HUES48 (cell line): ENCODE results near the gene TSPAN6.
A peak's percentile ranks its signal among the peaks of the same experiment; 100 is the strongest.

Experiments
- H3K27ac ChIP-seq: one replicate; pipeline ENCODE4 v1.7.0; 2013; ENCODE audit warnings: low read depth, low read length, inconsistent platforms
- H3K27me3 ChIP-seq: 2 replicates; pipeline ENCODE4 v1.6.1; 2013; ENCODE audit warnings: mild to moderate bottlenecking, low read length; ENCODE audit not compliant: control insufficient read depth, insufficient read depth
- H3K36me3 ChIP-seq: 2 replicates; pipeline ENCODE4 v1.6.1; 2013; ENCODE audit warnings: low read length; ENCODE audit not compliant: control insufficient read depth, insufficient read depth
- H3K4me1 ChIP-seq: 2 replicates; pipeline ENCODE4 v1.6.1; 2013; ENCODE audit warnings: mild to moderate bottlenecking, low read length; ENCODE audit not compliant: control insufficient read depth, insufficient read depth
- H3K4me3 ChIP-seq: 2 replicates; pipeline ENCODE4 v1.5.1; 2013; ENCODE audit warnings: mild to moderate bottlenecking, low read depth, low read length
- H3K9ac ChIP-seq: 2 replicates; pipeline ENCODE4 v1.6.1; 2013; ENCODE audit warnings: mild to moderate bottlenecking, low read depth, low read length, moderate library complexity
- H3K9me3 ChIP-seq: 2 replicates; pipeline ENCODE4 v1.6.1; 2013; ENCODE audit warnings: low read length; ENCODE audit not compliant: control insufficient read depth, insufficient read depth

The TSPAN6 gene, protein sequence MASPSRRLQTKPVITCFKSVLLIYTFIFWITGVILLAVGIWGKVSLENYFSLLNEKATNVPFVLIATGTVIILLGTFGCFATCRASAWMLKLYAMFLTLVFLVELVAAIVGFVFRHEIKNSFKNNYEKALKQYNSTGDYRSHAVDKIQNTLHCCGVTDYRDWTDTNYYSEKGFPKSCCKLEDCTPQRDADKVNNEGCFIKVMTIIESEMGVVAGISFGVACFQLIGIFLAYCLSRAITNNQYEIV

DNA sequence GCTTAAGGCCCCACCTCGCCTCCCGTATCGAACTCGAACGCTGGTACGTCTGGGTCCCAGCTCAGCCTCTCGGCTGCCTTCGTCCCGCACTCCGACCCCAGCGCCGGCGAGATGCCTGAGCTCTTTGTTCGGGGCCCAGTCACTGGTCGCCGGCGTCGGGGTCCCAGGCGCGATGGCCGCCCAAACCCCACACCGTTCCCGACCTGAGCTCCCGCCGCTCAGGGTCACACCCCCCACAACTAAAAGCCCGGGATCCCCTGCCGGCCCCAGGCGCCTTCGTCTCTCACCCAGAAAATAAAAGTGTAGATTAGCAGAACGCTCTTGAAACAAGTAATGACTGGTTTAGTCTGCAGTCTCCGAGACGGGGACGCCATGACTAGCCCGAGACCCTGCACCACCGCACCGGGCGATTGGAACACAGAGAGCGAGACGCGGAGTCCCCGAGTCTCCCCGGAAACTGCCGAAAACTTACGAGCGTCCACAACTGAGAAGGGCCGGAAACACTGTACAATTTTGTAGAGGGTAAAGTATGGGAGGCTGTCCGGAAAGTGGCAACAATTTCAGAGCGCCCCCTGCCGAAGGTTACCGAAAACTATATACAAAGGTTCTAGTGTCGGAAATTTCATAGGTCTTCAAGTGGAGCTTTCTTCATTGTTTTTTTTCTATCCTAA lies at the start of gene TSPAN6:
Gene TSPAN6 (minus strand): TSS at position 486 of the 671 bp plus-strand sequence. CDS start 112 bp downstream, at position 374.
- Histone ChIP-seq H3K4me1 (peaks cover 5% of the 10 kb centered on the region; the same call in 1 of the 2 replicates), H3K27ac (peak within 1 kb of the TSS; percentile 86), H3K9ac (peak within 1 kb of the TSS; percentile 92), H3K4me3 (peak within 1 kb of the TSS; percentile 77), H3K9me3 (no peaks in the 10 kb centered on the region), H3K27me3 (peaks cover 3% of the 10 kb centered on the region; the same call in 1 of the 2 replicates), H3K36me3 (peaks cover 30% of the 10 kb centered on the region)

DNA sequence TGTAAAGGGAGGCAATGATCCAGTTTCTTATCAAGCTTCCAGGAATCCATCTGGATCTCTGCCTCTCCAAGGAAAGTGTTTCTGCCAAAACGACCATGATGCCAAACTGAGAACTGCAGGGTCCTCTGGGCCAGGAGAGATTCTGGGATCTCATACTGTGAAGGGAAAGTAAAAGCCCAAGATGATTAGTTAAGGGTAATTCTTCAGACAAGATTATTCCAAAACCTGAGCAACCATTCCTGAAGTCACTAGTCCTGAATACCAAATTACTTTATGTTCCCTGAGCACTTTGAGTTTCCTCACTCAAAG lies 49.3 kb upstream of the TSPAN6 start:
- H3K4me1 ChIP-seq, result no peaks in the 10 kb centered on the region

DNA sequence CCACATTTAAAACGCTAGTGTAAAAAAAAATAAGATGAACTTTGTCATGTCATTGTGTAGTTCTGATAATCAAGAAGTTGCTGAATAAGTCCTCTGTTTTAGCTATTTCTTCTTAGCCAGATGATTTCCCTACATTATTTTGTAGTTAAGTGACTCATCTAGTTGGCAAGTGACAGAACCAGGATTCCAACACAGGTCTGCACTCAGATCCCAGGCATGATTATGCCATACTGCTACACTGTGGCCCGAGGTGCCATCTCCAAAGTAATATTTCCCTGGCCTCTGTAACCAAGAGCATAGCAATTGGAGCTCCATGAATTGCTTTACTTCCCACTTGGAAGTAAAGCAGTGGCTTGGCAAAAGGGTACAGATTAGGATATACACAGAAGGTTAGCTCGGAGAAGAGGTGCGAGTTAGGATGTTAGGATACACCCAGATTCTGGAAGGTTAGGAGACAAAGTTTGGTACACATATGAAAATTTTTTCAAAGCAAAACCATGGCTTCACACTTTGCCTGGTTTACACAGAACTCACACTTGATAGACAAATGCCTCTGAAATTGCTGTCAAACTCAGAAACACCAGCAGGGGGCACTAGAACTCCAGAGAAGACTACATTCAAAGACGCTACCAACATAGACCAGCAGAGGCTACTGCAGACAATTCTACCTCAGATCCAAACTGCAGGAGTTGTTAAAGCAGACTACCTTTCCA lies 48.8 kb upstream of the TSPAN6 start:
- Histone ChIP-seq H3K27me3 (peaks cover 14% of the 10 kb centered on the region), H3K36me3 (no peaks in the 10 kb centered on the region), H3K4me3 (no peak overlapping the region), H3K4me1 (no peaks in the 10 kb centered on the region), H3K27ac (no peak overlapping the region), H3K9me3 (no peaks in the 10 kb centered on the region), H3K9ac (no peak overlapping the region)

More for the DNA sequence above, 49.3 kb upstream of the TSPAN6 start:
- Histone ChIP-seq H3K27ac (no peak overlapping the region), H3K9ac (no peak overlapping the region), H3K27me3 (peaks cover 14% of the 10 kb centered on the region), H3K36me3 (no peaks in the 10 kb centered on the region), H3K9me3 (no peaks in the 10 kb centered on the region), H3K4me3 (no peak overlapping the region)

DNA sequence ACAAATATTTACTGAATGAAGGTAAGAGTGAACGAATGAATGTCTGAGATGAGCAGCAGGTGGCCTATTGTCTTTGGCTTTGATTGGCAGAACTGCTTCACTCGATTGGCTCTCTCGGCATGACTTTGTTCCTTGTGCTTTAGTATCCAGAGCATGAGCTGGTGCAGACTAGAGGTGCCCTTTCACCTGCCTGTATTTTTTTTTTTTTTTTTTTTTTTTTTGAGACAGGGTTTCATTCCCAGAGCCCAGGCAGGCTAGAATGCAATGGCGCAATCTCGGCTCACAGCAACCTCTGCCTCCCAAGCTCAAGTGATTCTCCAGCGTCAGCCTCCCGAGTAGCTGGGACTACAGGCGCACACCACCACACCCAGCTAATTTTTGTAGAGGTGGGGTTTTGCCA lies 46.3 kb upstream of the TSPAN6 start:
- H3K9me3 ChIP-seq, result no peaks in the 10 kb centered on the region
- H3K36me3 ChIP-seq, result no peaks in the 10 kb centered on the region
- H3K27ac ChIP-seq, result no peak overlapping the region
- H3K4me1 ChIP-seq, result no peaks in the 10 kb centered on the region
- H3K4me3 ChIP-seq, result no peak overlapping the region
- no peak overlapping the region for H3K9ac ChIP-seq
- peaks cover 14% of the 10 kb centered on the region for H3K27me3 ChIP-seq

DNA sequence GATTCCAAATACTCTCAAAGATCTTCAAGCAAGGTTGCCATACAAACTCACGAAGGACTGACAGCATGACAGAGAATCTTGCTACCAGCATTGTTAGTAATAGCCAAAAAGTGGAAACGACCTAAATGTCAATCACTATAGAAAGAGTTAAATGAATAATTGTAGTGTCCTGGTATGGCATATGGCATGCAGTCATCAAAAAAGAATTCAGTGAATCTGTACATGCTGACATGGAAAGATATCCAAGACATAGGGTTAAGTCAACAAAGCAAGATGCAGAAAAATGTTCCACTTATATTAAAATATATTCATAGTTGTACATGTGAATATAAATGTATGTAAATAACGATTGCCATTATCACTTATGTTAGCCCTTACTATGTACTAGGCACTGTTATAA lies 45.0 kb upstream of the TSPAN6 start:
- Histone ChIP-seq H3K4me1 (no peaks in the 10 kb centered on the region), H3K27me3 (peaks cover 8% of the 10 kb centered on the region; the same call in 1 of the 2 replicates), H3K9me3 (no peaks in the 10 kb centered on the region), H3K27ac (no peak overlapping the region), H3K9ac (no peak overlapping the region), H3K4me3 (no peak overlapping the region), H3K36me3 (no peaks in the 10 kb centered on the region)

DNA sequence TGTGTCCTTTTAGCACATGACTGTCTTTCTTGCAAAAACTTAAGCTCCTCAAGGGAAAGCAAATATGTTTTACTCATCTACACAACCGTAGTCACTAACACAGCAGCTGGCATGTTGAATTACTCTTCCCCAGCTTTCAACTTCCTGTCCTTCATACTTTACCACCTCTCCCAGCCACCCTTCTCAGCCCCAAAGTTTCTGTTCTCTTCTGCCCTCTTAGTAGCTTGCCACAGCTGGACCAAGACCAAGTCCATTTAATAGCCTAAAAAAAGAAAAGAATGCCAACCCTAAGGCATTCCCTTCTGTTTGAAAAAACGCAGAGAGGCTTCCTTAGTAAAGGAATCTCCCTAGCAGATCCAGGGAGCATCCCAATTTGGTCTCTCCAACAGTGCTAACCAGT lies 44.1 kb upstream of the TSPAN6 start:
- H3K27ac ChIP-seq, result no peak overlapping the region
- no peak overlapping the region for H3K9ac ChIP-seq
- peaks cover 4% of the 10 kb centered on the region; the same call in 1 of the 2 replicates for H3K27me3 ChIP-seq
- H3K4me3 ChIP-seq, result no peak overlapping the region
- H3K4me1 ChIP-seq, result no peaks in the 10 kb centered on the region
- no peaks in the 10 kb centered on the region for H3K9me3 ChIP-seq
- H3K36me3 ChIP-seq, result no peaks in the 10 kb centered on the region

DNA sequence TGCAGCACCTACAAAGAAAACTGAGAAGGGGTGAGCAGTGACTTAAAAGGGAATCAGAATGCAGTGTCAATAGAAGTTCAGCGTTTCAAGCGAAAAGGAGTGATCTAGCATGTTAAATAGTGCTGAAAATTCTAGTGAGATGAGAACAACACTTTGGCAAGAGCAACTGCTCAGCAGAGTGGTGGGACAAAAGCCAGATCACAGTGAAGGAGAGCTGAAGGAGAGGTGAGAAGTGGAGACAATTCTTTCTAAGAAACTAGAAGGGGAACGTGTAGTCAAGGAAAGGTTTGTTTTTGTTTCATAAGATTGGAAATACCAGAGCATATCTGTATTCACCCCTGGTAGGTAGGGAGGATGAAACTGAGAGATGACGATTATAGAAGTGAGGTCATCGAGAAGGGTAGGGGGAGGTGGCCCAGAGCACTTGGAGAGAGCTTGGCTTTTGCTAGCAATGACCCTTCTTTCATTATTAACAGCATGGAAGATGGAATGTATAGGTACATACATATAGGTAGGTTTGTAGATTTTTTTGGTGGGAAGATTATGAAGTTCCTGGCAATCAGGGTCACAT lies 41.1 kb upstream of the TSPAN6 start:
- peaks cover 4% of the 10 kb centered on the region for H3K27me3 ChIP-seq
- no peaks in the 10 kb centered on the region for H3K9me3 ChIP-seq
- no peak overlapping the region for H3K27ac ChIP-seq
- no peak overlapping the region for H3K4me3 ChIP-seq
- no peaks in the 10 kb centered on the region for H3K36me3 ChIP-seq
- H3K4me1 ChIP-seq, result 0 out of 2 replicates have a peak, but pooled peaks cover 3% of the 10 kb centered on the region
- no peak overlapping the region for H3K9ac ChIP-seq

DNA sequence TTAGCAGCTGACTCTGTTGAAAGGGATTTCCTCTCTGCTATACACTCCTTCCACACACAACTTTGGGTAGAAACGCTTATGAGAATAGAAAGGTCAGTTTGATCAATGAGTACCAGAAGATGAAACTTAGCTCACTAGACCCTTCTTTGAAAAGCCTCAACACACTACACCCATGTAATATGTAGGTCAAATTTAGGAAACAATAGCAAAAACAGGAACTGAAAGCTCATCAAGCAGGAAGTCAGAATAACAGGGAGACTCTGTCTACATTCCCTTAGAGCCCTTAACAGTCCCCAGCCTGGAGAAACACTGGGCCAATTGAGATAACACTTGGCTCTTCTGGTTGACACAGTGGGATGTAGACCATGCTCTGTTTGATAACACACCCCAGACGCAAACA lies 38.1 kb upstream of the TSPAN6 start:
- Histone ChIP-seq H3K4me1 (0 out of 2 replicates have a peak, but pooled peaks cover 3% of the 10 kb centered on the region), H3K27me3 (no peaks in the 10 kb centered on the region; the same call in 1 of the 2 replicates), H3K4me3 (no peak overlapping the region), H3K9ac (no peak overlapping the region), H3K27ac (no peak overlapping the region), H3K36me3 (no peaks in the 10 kb centered on the region), H3K9me3 (no peaks in the 10 kb centered on the region)

DNA sequence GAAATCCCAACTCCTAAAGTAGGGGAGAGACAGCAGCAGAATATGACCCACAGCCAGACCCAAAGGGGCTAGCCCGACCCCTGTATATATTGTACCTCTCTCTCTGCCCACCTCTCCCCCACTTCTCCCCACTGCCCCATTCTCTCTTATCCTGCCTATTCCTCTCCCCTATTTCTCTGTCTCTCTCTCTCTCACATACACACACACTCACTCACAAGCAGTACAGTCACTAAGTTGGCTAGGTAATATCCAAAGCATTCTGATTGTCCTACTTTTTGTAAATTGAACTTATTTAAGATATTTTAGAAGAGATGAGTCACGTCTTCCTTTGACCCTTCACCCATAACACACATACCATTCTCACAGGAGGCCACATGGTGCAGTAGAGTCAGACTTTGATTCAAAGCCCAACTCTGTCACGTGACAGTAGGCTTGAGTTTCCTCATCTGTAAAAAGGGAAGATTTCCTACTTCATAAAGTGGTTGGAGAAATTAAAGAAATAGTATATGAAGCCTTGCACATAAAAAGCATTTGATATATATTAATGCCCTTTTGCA lies 36.9 kb upstream of the TSPAN6 start:
- no peaks in the 10 kb centered on the region for H3K36me3 ChIP-seq
- no peak overlapping the region for H3K9ac ChIP-seq
- no peaks in the 10 kb centered on the region for H3K9me3 ChIP-seq
- H3K27me3 ChIP-seq, result no peaks in the 10 kb centered on the region; the same call in 1 of the 2 replicates
- H3K4me1 ChIP-seq, result 0 out of 2 replicates have a peak, but pooled peaks cover 3% of the 10 kb centered on the region
- H3K4me3 ChIP-seq, result no peak overlapping the region
- H3K27ac ChIP-seq, result no peak overlapping the region

DNA sequence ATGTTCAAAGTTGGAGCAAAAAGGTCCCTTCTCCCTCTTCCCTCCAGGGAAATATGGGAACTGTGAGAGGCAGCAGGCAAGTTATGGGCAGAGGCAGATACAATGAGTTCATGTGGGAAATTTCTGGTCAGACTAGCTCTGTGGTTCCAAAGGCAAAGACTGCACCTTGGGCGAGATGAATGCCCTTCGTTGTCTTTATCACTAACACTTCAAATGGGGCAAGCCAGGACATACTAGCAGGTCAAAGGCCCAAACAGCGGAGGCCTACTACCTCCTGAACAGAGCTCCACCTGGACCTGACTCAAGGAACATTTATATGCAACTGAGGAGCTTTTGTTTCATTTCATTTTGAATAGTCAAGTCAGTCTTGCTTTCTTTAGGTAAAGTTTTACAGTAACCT lies 36.4 kb upstream of the TSPAN6 start:
- Histone ChIP-seq H3K4me3 (no peak overlapping the region), H3K27me3 (no peaks in the 10 kb centered on the region; the same call in 1 of the 2 replicates), H3K4me1 (0 out of 2 replicates have a peak, but pooled peaks cover 3% of the 10 kb centered on the region), H3K9me3 (no peaks in the 10 kb centered on the region), H3K27ac (no peak overlapping the region), H3K9ac (no peak overlapping the region), H3K36me3 (no peaks in the 10 kb centered on the region)
